ENCODE results near the gene QRFPR. TPM values are rescaled to one million over a fixed set of nuclear protein-coding genes. Genes with fewer than 3 reads are reported as not detected.

QRFPR gene
- total and polyA plus RNA-seq, 12 donors = 0.24 to 17.0 (median 0.78) TPM; not detected in 2

- no peak overlapping the region for H3K27ac ChIP-seq
- H3K27me3 ChIP-seq = no peaks in the 10 kb centered on the region
- DNase-seq = no peak
- intact Hi-C loops (cut with DNase I) = no loop called here
- 89 to 97% (median 94%) methylated on average over 4 of the region's 4 CpGs for WGBS, 4 donors
- H3K4me1 ChIP-seq (replicated peaks in 1 of 2) = no peaks in the 10 kb centered on the region
- H3K9me3 ChIP-seq (replicated peaks in 1 of 3) = no peaks in the 10 kb centered on the region
- no peaks in the 10 kb centered on the region for H3K36me3 ChIP-seq (replicated peaks in 1 of 2)
- no peak overlapping the region for H3K4me3 ChIP-seq
- TF ChIP-seq, protein P1, sequence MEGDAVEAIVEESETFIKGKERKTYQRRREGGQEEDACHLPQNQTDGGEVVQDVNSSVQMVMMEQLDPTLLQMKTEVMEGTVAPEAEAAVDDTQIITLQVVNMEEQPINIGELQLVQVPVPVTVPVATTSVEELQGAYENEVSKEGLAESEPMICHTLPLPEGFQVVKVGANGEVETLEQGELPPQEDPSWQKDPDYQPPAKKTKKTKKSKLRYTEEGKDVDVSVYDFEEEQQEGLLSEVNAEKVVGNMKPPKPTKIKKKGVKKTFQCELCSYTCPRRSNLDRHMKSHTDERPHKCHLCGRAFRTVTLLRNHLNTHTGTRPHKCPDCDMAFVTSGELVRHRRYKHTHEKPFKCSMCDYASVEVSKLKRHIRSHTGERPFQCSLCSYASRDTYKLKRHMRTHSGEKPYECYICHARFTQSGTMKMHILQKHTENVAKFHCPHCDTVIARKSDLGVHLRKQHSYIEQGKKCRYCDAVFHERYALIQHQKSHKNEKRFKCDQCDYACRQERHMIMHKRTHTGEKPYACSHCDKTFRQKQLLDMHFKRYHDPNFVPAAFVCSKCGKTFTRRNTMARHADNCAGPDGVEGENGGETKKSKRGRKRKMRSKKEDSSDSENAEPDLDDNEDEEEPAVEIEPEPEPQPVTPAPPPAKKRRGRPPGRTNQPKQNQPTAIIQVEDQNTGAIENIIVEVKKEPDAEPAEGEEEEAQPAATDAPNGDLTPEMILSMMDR (IDR thresholded peaks at IDR 0.05) = no peak
- no peak for TF ChIP-seq POLR2A (IDR thresholded peaks at IDR 0.05)
Observed at GRCh38 chr4:121400632-121401031, 19.8 kb upstream of the QRFPR start.

DNA sequence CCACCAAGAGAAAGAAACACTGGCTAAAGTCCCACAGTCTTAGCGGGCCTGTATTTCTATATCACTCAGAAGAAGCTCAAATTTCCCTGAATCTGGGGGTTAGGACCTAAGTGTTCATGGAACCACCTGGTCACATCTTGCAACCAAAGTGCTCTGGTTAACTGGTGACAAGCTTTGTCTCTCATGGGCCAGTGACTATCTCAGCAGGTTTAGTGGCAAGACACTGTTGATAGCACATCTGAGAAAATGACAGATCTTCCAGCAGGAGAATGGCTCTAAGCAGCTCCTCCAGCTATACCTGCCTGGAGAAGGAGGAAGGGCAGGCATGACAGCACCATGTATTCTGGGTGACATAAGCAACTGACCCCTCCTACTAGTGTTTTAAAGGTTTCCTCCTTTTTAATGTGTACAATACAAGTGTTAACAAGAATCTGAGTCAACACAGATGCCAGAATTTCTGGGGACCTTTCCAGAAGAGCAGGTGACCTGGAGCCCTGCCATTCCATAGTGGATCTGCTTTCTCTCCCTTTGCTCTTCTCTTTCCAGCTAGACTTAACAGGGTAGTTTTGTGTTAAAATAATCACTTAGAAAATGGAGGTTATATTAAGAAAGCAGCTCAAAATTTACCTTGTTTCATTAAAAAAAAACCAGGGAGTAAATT, 17.3 kb upstream of the QRFPR start:
- Histone ChIP-seq H3K4me1 (replicated peaks in 1 of 2) (no peaks in the 10 kb centered on the region), H3K27me3 (no peaks in the 10 kb centered on the region), H3K27ac (no peak overlapping the region), H3K36me3 (replicated peaks in 1 of 2) (no peaks in the 10 kb centered on the region), H3K9me3 (replicated peaks in 1 of 3) (no peaks in the 10 kb centered on the region), H3K4me3 (no peak overlapping the region)
- no peak for TF ChIP-seq POLR2A (IDR thresholded peaks at IDR 0.05)
- TF ChIP-seq, protein P1 (IDR thresholded peaks at IDR 0.05) = no peak
- 80 to 100% (median 91%) methylated on average over 1 of the region's 1 CpG for WGBS, 4 donors
- intact Hi-C loops (cut with DNase I) = no loop called here
- DNase-seq = no peak

DNA sequence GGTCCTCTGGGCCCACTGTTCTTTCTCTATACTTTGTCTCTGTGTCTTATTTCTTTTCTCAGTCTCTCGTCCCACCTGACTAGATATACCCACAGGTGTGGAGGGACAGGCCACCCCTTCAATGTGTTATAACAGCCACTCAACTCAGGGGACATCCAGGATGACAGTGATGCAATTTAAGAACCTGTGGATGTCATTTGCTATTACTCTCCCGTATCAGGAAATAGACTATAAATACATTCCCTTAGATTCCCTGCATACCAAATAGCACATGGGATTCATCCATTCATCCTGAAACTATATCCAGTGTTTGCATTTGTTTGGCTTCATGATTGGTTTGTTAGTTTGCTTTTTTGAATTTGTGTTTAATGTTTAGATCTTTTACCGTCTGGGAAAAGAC, 16.6 kb upstream of the QRFPR start:
- H3K9me3 ChIP-seq (replicated peaks in 1 of 3) = no peaks in the 10 kb centered on the region
- H3K4me3 ChIP-seq = no peak overlapping the region
- TF ChIP-seq, protein P1 (IDR thresholded peaks at IDR 0.05) = no peak
- TF ChIP-seq POLR2A (IDR thresholded peaks at IDR 0.05) = no peak
- H3K4me1 ChIP-seq (replicated peaks in 1 of 2) = no peaks in the 10 kb centered on the region
- intact Hi-C loops (cut with DNase I) = no loop called here
- no peaks in the 10 kb centered on the region for H3K36me3 ChIP-seq (replicated peaks in 1 of 2)
- H3K27ac ChIP-seq = no peak overlapping the region
- no peaks in the 10 kb centered on the region for H3K27me3 ChIP-seq
- WGBS, 4 donors = 45 to 75% (median 69%) methylated on average over 3 of the region's 3 CpGs
- no peak for DNase-seq

GRCh38 chr4:121392426-121393086, 11.7 kb upstream of the QRFPR start:
- intact Hi-C loops (cut with DNase I) = no loop called here
- H3K27ac ChIP-seq = no peak overlapping the region
- no peaks in the 10 kb centered on the region for H3K27me3 ChIP-seq
- no peak overlapping the region for H3K4me3 ChIP-seq
- TF ChIP-seq, protein P1 (IDR thresholded peaks at IDR 0.05) = no peak
- no peak for TF ChIP-seq POLR2A (IDR thresholded peaks at IDR 0.05)
- DNase-seq = no peak
- WGBS, 4 donors = 63 to 71% (median 65%) methylated on average over 5 of the region's 5 CpGs
- H3K36me3 ChIP-seq (replicated peaks in 1 of 2) = no peaks in the 10 kb centered on the region
- H3K9me3 ChIP-seq (replicated peaks in 1 of 3) = no peaks in the 10 kb centered on the region
- H3K4me1 ChIP-seq (replicated peaks in 1 of 2) = no peaks in the 10 kb centered on the region
